Brain microvascular endothelial cell (primary cell): ENCODE measurements around the gene CCND1.

Source experiments
- DNase-seq: peaks from one replicate; pipeline ENCODE4 v3.0.0-alpha.2; 2020
- H3K27ac ChIP-seq: fragments of 250-450 bp; sonication (Bioruptor Pico); 2 replicates; pipeline ENCODE4 v1.5.1; 2020; ENCODE audit warnings: mild to moderate bottlenecking, moderate library complexity
- H3K27me3 ChIP-seq: fragments of 250-450 bp; sonication (Bioruptor Pico); replicated peaks from 2 replicates; pipeline ENCODE4 v1.5.1; 2020; ENCODE audit warnings: mild to moderate bottlenecking
- H3K36me3 ChIP-seq: fragments of 250-450 bp; sonication (Bioruptor Pico); replicated peaks from 2 replicates; pipeline ENCODE4 v1.5.1; 2020; ENCODE audit warnings: mild to moderate bottlenecking
- H3K4me3 ChIP-seq: 2 replicates; pipeline ENCODE4 v1.5.1; 2011; ENCODE audit warnings: low read depth, mild to moderate bottlenecking, control low read depth, low read length, moderate library complexity
- CTCF ChIP-seq: IDR thresholded peaks from 2 replicates; pipeline ENCODE4 v1.5.1; 2011; ENCODE audit warnings: low read depth, mild to moderate bottlenecking, moderate library complexity, low read length, control low read depth, inconsistent platforms; ENCODE audit errors: missing control alignments
- in situ Hi-C: cut with HindIII; loops from 2 replicates; pipeline ENCODE4 v1.10.0; 2017; ENCODE audit warnings: low sequenced_read_pairs, low pct_ligation_motif_present

The CCND1 gene

GRCh38 chr11:69637198-69637940, 3.6 kb upstream of the CCND1 start:
- H3K27me3 ChIP-seq, result no peaks in the 10 kb centered on the region
- no peak for TF ChIP-seq CTCF
- no peaks in the 10 kb centered on the region for H3K36me3 ChIP-seq

GRCh38 chr11:69637941-69638871, 2.8 kb upstream of the CCND1 start:
- peak overlapping the region; percentile 98 for H3K4me3 ChIP-seq
- no peaks in the 10 kb centered on the region for H3K27me3 ChIP-seq
- peak; percentile 67 for DNase-seq
- in situ Hi-C loops, result no loop called here
- peaks cover 5% of the 10 kb centered on the region for H3K36me3 ChIP-seq
- no peak for TF ChIP-seq CTCF
- H3K27ac ChIP-seq, result peak overlapping the region; percentile 88

More at GRCh38 chr11:69637198-69637940, 3.6 kb upstream of the CCND1 start:
- Histone ChIP-seq H3K4me3 (peak overlapping the region; percentile 98), H3K27ac (no peak overlapping the region)
- DNase-seq, result no peak
- in situ Hi-C loops, result no loop called here

- in situ Hi-C loops, result no loop called here
- peak; percentile 97 for DNase-seq
- TF ChIP-seq CTCF, result no peak
- H3K27me3 ChIP-seq, result no peaks in the 10 kb centered on the region
- H3K27ac ChIP-seq, result peak overlapping the region; percentile 88
- peaks cover 13% of the 10 kb centered on the region for H3K36me3 ChIP-seq
- H3K4me3 ChIP-seq, result peak overlapping the region; percentile 98
Measured at GRCh38 chr11:69638941-69639681, 1.8 kb upstream of the CCND1 start.

GRCh38 chr11:69639831-69640230, 1.1 kb upstream of the CCND1 start:
- H3K27me3 ChIP-seq, result no peaks in the 10 kb centered on the region
- H3K36me3 ChIP-seq, result peaks cover 18% of the 10 kb centered on the region

More at GRCh38 chr11:69639831-69640230, 1.1 kb upstream of the CCND1 start:
- TF ChIP-seq CTCF, result no peak
- in situ Hi-C loops, result no loop called here
- DNase-seq, result no peak
- Histone ChIP-seq H3K4me3 (peak overlapping the region; percentile 98), H3K27ac (peak overlapping the region; percentile 79)
